ENCODE measurements around the gene CKM. TPM values are rescaled to one million over a fixed set of nuclear protein-coding genes. Genes with fewer than 3 reads are reported as not detected.

The CKM gene
- total RNA-seq, 8 experiments from 2014 or later, result 0.11 to 0.50 (median 0.28) TPM; not detected in 3

- ATAC-seq (replicated peaks in 6 of 8), result peak in 1 of 8 experiments; percentile 15
- Histone ChIP-seq H3K27ac (no peak overlapping the region), H3K4me3 (no peak overlapping the region), H3K4me1 (replicated peaks in 1 of 2) (no peaks in the 10 kb centered on the region)
- WGBS, 10 experiments, result 20 to 100% (median 80%) methylated on average over 1 to 3 of the region's 4 CpGs; no CpG with 5 or more reads in 5 of the 10 experiments
- in situ Hi-C loops (cut with MboI; ENCODE audit: low pct_unique_long_range_greater_than_20kb in 2 of 9, low sequenced_read_pairs in 9 of 9, unreplicated experiment in 9 of 9), result no loop called here
Observed at GRCh38 chr19:45305007-45305406, 17.7 kb downstream of the CKM start.

GRCh38 chr19:45304141-45304926 is 18.3 kb downstream of the CKM start:
- in situ Hi-C loops (cut with MboI; ENCODE audit: low pct_unique_long_range_greater_than_20kb in 2 of 9, low sequenced_read_pairs in 9 of 9, unreplicated experiment in 9 of 9), result no loop called here
- ATAC-seq (replicated peaks in 6 of 8), result peak in 1 of 8 experiments; percentile 16
- Histone ChIP-seq H3K4me1 (replicated peaks in 1 of 2) (no peaks in the 10 kb centered on the region), H3K27ac (no peak overlapping the region), H3K4me3 (no peak overlapping the region)
- WGBS, 10 experiments, result 0 to 100% (median 83%) methylated on average over 1 to 2 of the region's 4 CpGs; no CpG with 5 or more reads in 3 of the 10 experiments

GRCh38 chr19:45303269-45304060 is 19.2 kb downstream of the CKM start:
- WGBS, 10 experiments, result 72 to 100% (median 95%) methylated on average over 1 to 5 of the region's 12 CpGs; no CpG with 5 or more reads in 2 of the 10 experiments
- no peak overlapping the region for H3K4me3 ChIP-seq
- H3K27ac ChIP-seq, result no peak overlapping the region
- no peak for ATAC-seq (replicated peaks in 6 of 8)
- in situ Hi-C loops (cut with MboI; ENCODE audit: low pct_unique_long_range_greater_than_20kb in 2 of 9, low sequenced_read_pairs in 9 of 9, unreplicated experiment in 9 of 9), result no loop called here
- H3K4me1 ChIP-seq (replicated peaks in 1 of 2), result no peaks in the 10 kb centered on the region

GRCh38 chr19:45302416-45302815 is 20.3 kb downstream of the CKM start:
- Histone ChIP-seq H3K4me1 (replicated peaks in 1 of 2) (no peaks in the 10 kb centered on the region), H3K27ac (no peak overlapping the region), H3K4me3 (no peak overlapping the region)
- in situ Hi-C loops (cut with MboI; ENCODE audit: low pct_unique_long_range_greater_than_20kb in 2 of 9, low sequenced_read_pairs in 9 of 9, unreplicated experiment in 9 of 9), result no loop called here
- whole genome bisulfite sequencing, 10 experiments, result 86 to 100% (median 99%) methylated on average over 1 to 10 of the region's 27 CpGs; no CpG with 5 or more reads in 6 of the 10 experiments
- ATAC-seq (replicated peaks in 6 of 8), result no peak

- ATAC-seq (replicated peaks in 6 of 8), result no peak
- H3K4me1 ChIP-seq (replicated peaks in 1 of 2), result peaks cover 0 to 2% of the 10 kb centered on the region in 2 donors
- H3K4me3 ChIP-seq, result no peak overlapping the region
- WGBS, 10 experiments, result 100% methylated on average over 1 to 2 of the region's 6 CpGs; no CpG with 5 or more reads in 7 of the 10 experiments
- H3K27ac ChIP-seq, result no peak overlapping the region
- in situ Hi-C loops (cut with MboI; ENCODE audit: low pct_unique_long_range_greater_than_20kb in 2 of 9, low sequenced_read_pairs in 9 of 9, unreplicated experiment in 9 of 9), result no loop called here
Observed at GRCh38 chr19:45299719-45300118, 23.0 kb downstream of the CKM start.

GRCh38 chr19:45298264-45298663 is 24.4 kb downstream of the CKM start:
- Histone ChIP-seq H3K27ac (no peak overlapping the region), H3K4me1 (replicated peaks in 1 of 2) (peaks cover 4 to 8% of the 10 kb centered on the region in 2 donors), H3K4me3 (no peak overlapping the region)
- ATAC-seq (replicated peaks in 6 of 8), result no peak
- 79 to 100% (median 97%) methylated on average over 1 to 3 of the region's 5 CpGs; no CpG with 5 or more reads in 4 of the 10 experiments for WGBS, 10 experiments
- in situ Hi-C loops (cut with MboI; ENCODE audit: low pct_unique_long_range_greater_than_20kb in 2 of 9, low sequenced_read_pairs in 9 of 9, unreplicated experiment in 9 of 9), result no loop called here

GRCh38 chr19:45297674-45298073 is 25.0 kb downstream of the CKM start:
- no peak overlapping the region for H3K27ac ChIP-seq
- no peak for ATAC-seq (replicated peaks in 6 of 8)
- H3K4me1 ChIP-seq (replicated peaks in 1 of 2), result peaks cover 4 to 8% of the 10 kb centered on the region in 2 donors
- no CpG with 5 or more reads among the region's 18 CpGs for WGBS, 10 experiments
- in situ Hi-C loops (cut with MboI; ENCODE audit: low pct_unique_long_range_greater_than_20kb in 2 of 9, low sequenced_read_pairs in 9 of 9, unreplicated experiment in 9 of 9), result no loop called here
- no peak overlapping the region for H3K4me3 ChIP-seq

GRCh38 chr19:45296355-45296754 is 26.3 kb downstream of the CKM start:
- 80 to 100% (median 88%) methylated on average over 1 to 4 of the region's 4 CpGs; no CpG with 5 or more reads in 1 of the 10 experiments for WGBS, 10 experiments
- H3K27ac ChIP-seq, result no peak overlapping the region
- H3K4me1 ChIP-seq (replicated peaks in 1 of 2), result peaks cover 4 to 8% of the 10 kb centered on the region in 2 donors
- no peak overlapping the region for H3K4me3 ChIP-seq
- in situ Hi-C loops (cut with MboI; ENCODE audit: low pct_unique_long_range_greater_than_20kb in 2 of 9, low sequenced_read_pairs in 9 of 9, unreplicated experiment in 9 of 9), result no loop called here
- ATAC-seq (replicated peaks in 6 of 8), result no peak

GRCh38 chr19:45295873-45296272 is 26.8 kb downstream of the CKM start:
- in situ Hi-C loops (cut with MboI; ENCODE audit: low pct_unique_long_range_greater_than_20kb in 2 of 9, low sequenced_read_pairs in 9 of 9, unreplicated experiment in 9 of 9), result no loop called here
- no peak overlapping the region for H3K27ac ChIP-seq
- H3K4me3 ChIP-seq, result no peak overlapping the region
- ATAC-seq (replicated peaks in 6 of 8), result no peak
- H3K4me1 ChIP-seq (replicated peaks in 1 of 2), result peaks cover 4 to 8% of the 10 kb centered on the region in 2 donors

- in situ Hi-C loops (cut with MboI; ENCODE audit: low pct_unique_long_range_greater_than_20kb in 2 of 9, low sequenced_read_pairs in 9 of 9, unreplicated experiment in 9 of 9), result no loop called here
- peak overlapping the region; percentile 52 to 70 for H3K27ac ChIP-seq
Observed at GRCh38 chr19:45294291-45295029, 28.2 kb downstream of the CKM start.

GRCh38 chr19:45293682-45294081 is 29.0 kb downstream of the CKM start:
- WGBS, 10 experiments, result 40 to 92% (median 81%) methylated on average over 1 to 4 of the region's 4 CpGs; no CpG with 5 or more reads in 5 of the 10 experiments
- Histone ChIP-seq H3K4me1 (replicated peaks in 1 of 2) (peaks cover 4 to 8% of the 10 kb centered on the region in 2 donors), H3K4me3 (no peak overlapping the region), H3K27ac (no peak overlapping the region)
- ATAC-seq (replicated peaks in 6 of 8), result no peak
- in situ Hi-C loops (cut with MboI; ENCODE audit: low pct_unique_long_range_greater_than_20kb in 2 of 9, low sequenced_read_pairs in 9 of 9, unreplicated experiment in 9 of 9), result no loop called here

More at GRCh38 chr19:45294291-45295029, 28.2 kb downstream of the CKM start:
- Histone ChIP-seq H3K4me1 (replicated peaks in 1 of 2) (peaks cover 4 to 8% of the 10 kb centered on the region in 2 donors), H3K4me3 (no peak overlapping the region)
- 0 to 100% (median 60%) methylated on average over 1 to 5 of the region's 12 CpGs; no CpG with 5 or more reads in 3 of the 10 experiments for WGBS, 10 experiments
- ATAC-seq (replicated peaks in 6 of 8), result peak in 3 of 8 experiments; percentile 70 to 85 (median 81)

- Histone ChIP-seq H3K27ac (no peak overlapping the region), H3K4me3 (no peak overlapping the region), H3K4me1 (replicated peaks in 1 of 2) (peaks cover 4 to 8% of the 10 kb centered on the region in 2 donors)
- in situ Hi-C loops (cut with MboI; ENCODE audit: low pct_unique_long_range_greater_than_20kb in 2 of 9, low sequenced_read_pairs in 9 of 9, unreplicated experiment in 9 of 9), result no loop called here
- 89 to 100% (median 96%) methylated on average over 1 of the region's 1 CpG; no CpG with 5 or more reads in 6 of the 10 experiments for WGBS, 10 experiments
- ATAC-seq (replicated peaks in 6 of 8), result no peak
Observed at GRCh38 chr19:45291834-45292233, 30.8 kb downstream of the CKM start.

All from motor neuron (in vitro differentiated cells).